Body of pancreas (tissue), 4 donors: ENCODE data around the gene CLEC4M. TPM values are rescaled to one million over a fixed set of nuclear protein-coding genes. Genes with fewer than 3 reads are reported as not detected.
"Not testable (repeated sequence)": the region's sequence is repeated elsewhere in the genome, so short reads cannot be mapped to it uniquely, and the experiment has no call there.

Experiments
- ATAC-seq: fragments of 150-250 bp; one replicate; pipeline ENCODE4 v1.9.1; 2016
- DNase-seq, 4 donors: peaks; one replicate each; pipeline ENCODE4 v3.0.0-alpha.2; 2019
- H3K27ac ChIP-seq, 4 donors: fragments of 200-600 bp; sonication (generic); 1 replicate in 3 of 4; 2 replicates in 1 of 4; pipeline versions ENCODE4 v1.5.1 to v1.6.1; 2016 to 2019; ENCODE audit warnings: mild to moderate bottlenecking in 1 of 4, mixed read lengths in 1 of 4, moderate library complexity in 1 of 4
- H3K27me3 ChIP-seq, 2 donors: fragments of 200-600 bp; sonication (generic); one replicate each; pipeline ENCODE4 v1.6.0; 2016; ENCODE audit warnings: mild to moderate bottlenecking in 1 of 2
- H3K36me3 ChIP-seq, 2 donors: fragments of 200-600 bp; sonication (generic); replicated peaks in 1 of 2; 2 replicates each; pipeline ENCODE4 v1.5.1; 2016; ENCODE audit warnings: low read depth in 2 of 2; ENCODE audit not compliant: insufficient read depth in 1 of 2
- H3K4me1 ChIP-seq: fragments of 200-600 bp; sonication (generic); one replicate; pipeline ENCODE4 v1.6.0; 2016
- H3K4me3 ChIP-seq, 2 donors: fragments of 200-600 bp; sonication (generic); 1 replicate in 1 of 2; 2 replicates in 1 of 2; pipeline ENCODE4 v1.5.1; 2016 to 2019
- H3K9me3 ChIP-seq, 3 donors: fragments of 200-600 bp; sonication (generic); 1 replicate in 2 of 3; 2 replicates in 1 of 3; pipeline ENCODE4 v1.5.1; 2016
- CTCF ChIP-seq, 7 experiments: fragments of 450-650 bp in 4 of 7; fragments of 200-600 bp in 3 of 7; sonication (generic) in 3 of 7; IDR thresholded peaks; one replicate each; pipeline ENCODE4 v1.5.1; 2016 to 2019; ENCODE audit warnings: antibody characterized with exemption in 7 of 7
- POLR2A ChIP-seq, 3 donors: fragments of 450-650 bp; IDR thresholded peaks; one replicate each; pipeline ENCODE4 v1.6.1; 2016; ENCODE audit warnings: antibody characterized with exemption in 3 of 3, mild to moderate bottlenecking in 2 of 3
- WGBS, 2 donors: methylation state at CpG; one replicate each; pipeline ENCODE4 v1.1.5; 2017; 5-methylcytosine and 5-hydroxymethylcytosine counted together
- intact Hi-C: fragments of 100-400 bp; cut with DNase I; formaldehyde crosslinking; loops from one replicate; pipeline ENCODE4 v1.15.1; 2023
- total RNA-seq, 2 donors: library from RNA; depleted of rRNA; stranded (reverse); fragments of >200 nt; gene quantifications; one replicate each; pipeline ENCODE4 v1.1.0, GENCODE V29; 2016

The CLEC4M gene
- total RNA-seq, 2 donors from 2014 or later = not detected

- no peaks in the 10 kb centered on the region for H3K27me3 ChIP-seq
- TF ChIP-seq CTCF (IDR thresholded peaks at IDR 0.05) (no peak), POLR2A (IDR thresholded peaks at IDR 0.05) (no peak)
- no peak overlapping the region for H3K27ac ChIP-seq
- ATAC-seq (no peak), DNase-seq (no peak)
- 35 to 45% methylated on average over 3 of the region's 3 CpGs for WGBS, 2 donors
- intact Hi-C loops = loop anchor here (10.0 kb wide), 2 partner anchors 121 to 451 kb away; partner anchors contain the start of gene TRAPPC5
- H3K4me3 ChIP-seq = no peak overlapping the region
- no peaks in the 10 kb centered on the region for H3K4me1 ChIP-seq
- H3K36me3 ChIP-seq = no peaks in the 10 kb centered on the region
- H3K9me3 ChIP-seq = no peaks in the 10 kb centered on the region
Observed at GRCh38 chr19:7806234-7806633, 43.2 kb downstream of the CLEC4M start.

GRCh38 chr19:7806876-7807275 lies 43.8 kb downstream of the CLEC4M start:
- 61 to 80% methylated on average over 4 to 9 of the region's 9 CpGs for WGBS, 2 donors
- Histone ChIP-seq H3K4me3 (no peak overlapping the region), H3K36me3 (no peaks in the 10 kb centered on the region), H3K27ac (no peak overlapping the region), H3K4me1 (no peaks in the 10 kb centered on the region), H3K27me3 (no peaks in the 10 kb centered on the region), H3K9me3 (no peaks in the 10 kb centered on the region)
- TF ChIP-seq POLR2A (IDR thresholded peaks at IDR 0.05) (no peak), CTCF (IDR thresholded peaks at IDR 0.05) (no peak)
- intact Hi-C loops = loop anchor here (10.0 kb wide), 2 partner anchors 122 to 452 kb away; partner anchors contain the start of gene TRAPPC5
- no peak for ATAC-seq
- no peak for DNase-seq

GRCh38 chr19:7808108-7808507 lies 45.1 kb downstream of the CLEC4M start:
- H3K4me1 ChIP-seq = no peaks in the 10 kb centered on the region
- no peaks in the 10 kb centered on the region for H3K36me3 ChIP-seq
- no peak overlapping the region for H3K27ac ChIP-seq
- 39 to 57% methylated on average over 5 of the region's 5 CpGs for WGBS, 2 donors
- no peaks in the 10 kb centered on the region for H3K27me3 ChIP-seq
- TF ChIP-seq POLR2A (IDR thresholded peaks at IDR 0.05) (no peak), CTCF (IDR thresholded peaks at IDR 0.05) (no peak)
- ATAC-seq (no peak), DNase-seq (no peak)
- no peaks in the 10 kb centered on the region for H3K9me3 ChIP-seq
- intact Hi-C loops = loop anchor here (10.0 kb wide), 2 partner anchors 123 to 453 kb away; partner anchors contain the start of gene TRAPPC5
- no peak overlapping the region for H3K4me3 ChIP-seq

GRCh38 chr19:7811989-7812388 lies 48.9 kb downstream of the CLEC4M start:
- no peaks in the 10 kb centered on the region for H3K4me1 ChIP-seq
- no peak for TF ChIP-seq POLR2A (IDR thresholded peaks at IDR 0.05)
- H3K36me3 ChIP-seq = no peaks in the 10 kb centered on the region
- no peaks in the 10 kb centered on the region for H3K27me3 ChIP-seq
- intact Hi-C loops = loop anchor here (10.0 kb wide), 1 partner anchor 367 kb away; no protein-coding TSS in a partner anchor
- ATAC-seq (no peak), DNase-seq (no peak)
- H3K9me3 ChIP-seq = no peaks in the 10 kb centered on the region
- no peak overlapping the region for H3K4me3 ChIP-seq
- 41 to 44% methylated on average over 2 of the region's 2 CpGs for WGBS, 2 donors
- H3K27ac ChIP-seq = no peak overlapping the region

GRCh38 chr19:7815325-7815724 lies 52.3 kb downstream of the CLEC4M start:
- ATAC-seq (no peak), DNase-seq (no peak)
- Histone ChIP-seq H3K27ac (no peak overlapping the region), H3K36me3 (no peaks in the 10 kb centered on the region), H3K4me1 (no peaks in the 10 kb centered on the region), H3K27me3 (peaks cover 0 to 2% of the 10 kb centered on the region in 2 donors), H3K4me3 (no peak overlapping the region), H3K9me3 (no peaks in the 10 kb centered on the region)
- intact Hi-C loops = loop anchor here (10.0 kb wide), 1 partner anchor 371 kb away; no protein-coding TSS in a partner anchor
- TF ChIP-seq CTCF (IDR thresholded peaks at IDR 0.05) = no peak
- no peak for TF ChIP-seq POLR2A (IDR thresholded peaks at IDR 0.05)
- WGBS, 2 donors = 34 to 40% methylated on average over 7 to 10 of the region's 10 CpGs

- H3K27ac ChIP-seq, H3K4me1 ChIP-seq, H3K4me3 ChIP-seq, ATAC-seq, H3K27me3 ChIP-seq, DNase-seq, H3K9me3 ChIP-seq, H3K36me3 ChIP-seq: not testable (repeated sequence)
- intact Hi-C loops = loop anchor here (10.0 kb wide), 1 partner anchor 371 kb away; no protein-coding TSS in a partner anchor
- WGBS, 2 donors = 89 to 98% methylated on average over 3 of the region's 3 CpGs
Observed at GRCh38 chr19:7816040-7816439, 53.0 kb downstream of the CLEC4M start.
